Suprapubic skin (tissue), 4 donors: ENCODE data around the gene SCFD1.

Experiments used
- CTCF ChIP-seq, 2 donors: fragments of 200-600 bp in 1 of 2; fragments of 450-650 bp in 1 of 2; sonication (generic) in 1 of 2; IDR thresholded peaks; one replicate each; pipeline ENCODE4 v1.5.1; 2016 to 2019; ENCODE audit warnings: antibody characterized with exemption in 2 of 2, mild to moderate bottlenecking in 1 of 2, moderate library complexity in 1 of 2
- EP300 ChIP-seq: sonication (generic); formaldehyde crosslinking; IDR thresholded peaks from one replicate; pipeline ENCODE4 v1.6.1; 2017; ENCODE audit warnings: antibody characterized with exemption
- POLR2AphosphoS5 ChIP-seq, 3 donors: sonication (generic); formaldehyde crosslinking; IDR thresholded peaks; one replicate each; pipeline ENCODE4 v1.6.1; 2017; ENCODE audit warnings: antibody characterized with exemption in 3 of 3

- TF ChIP-seq POLR2AphosphoS5 (IDR thresholded peaks at IDR 0.05) = no peak
- no peak for TF ChIP-seq CTCF (IDR thresholded peaks at IDR 0.05)
- TF ChIP-seq EP300 = no peak
Measured at GRCh38 chr14:30691751-30692398, 69.8 kb downstream of the SCFD1 start.
